ENCODE data around the gene PDE11A.

Gene PDE11A

DNA sequence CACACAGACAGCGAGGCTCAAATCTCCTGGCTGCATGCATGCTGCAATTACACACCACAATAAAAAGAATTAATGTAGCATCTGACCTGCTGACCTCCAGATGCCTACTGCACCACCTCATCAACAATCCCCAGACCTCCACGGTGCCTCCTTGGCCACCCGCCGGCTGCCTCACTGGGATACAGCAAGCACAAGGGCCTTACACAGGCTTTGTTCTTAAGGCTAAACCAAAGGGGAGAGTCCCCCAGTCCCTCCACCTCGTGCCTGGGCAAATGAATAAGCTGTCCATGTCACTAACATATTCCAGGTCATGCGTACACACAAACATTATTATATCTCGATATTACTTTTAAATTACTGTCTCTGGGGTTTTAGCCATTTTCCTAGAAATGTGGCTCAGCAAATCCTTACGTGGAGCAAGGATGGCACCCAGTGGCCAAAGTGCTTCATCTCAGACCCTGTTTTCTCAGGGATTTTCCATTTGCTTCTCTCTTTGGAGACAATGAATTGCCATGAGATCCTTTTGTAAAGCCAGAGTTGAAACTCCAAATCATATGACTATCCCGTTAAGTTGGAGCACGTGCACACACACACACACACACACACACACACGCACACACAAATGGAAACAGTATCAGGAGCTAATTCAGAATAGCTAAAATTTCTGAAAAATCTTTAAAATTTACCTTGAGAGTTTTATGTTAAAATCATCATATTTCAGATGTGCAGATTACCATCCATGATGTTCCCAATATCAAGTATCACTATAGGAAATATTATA, 313.8 kb downstream of the PDE11A start:
- DNase-seq (ENCODE audit: low read depth) = no peak

DNA sequence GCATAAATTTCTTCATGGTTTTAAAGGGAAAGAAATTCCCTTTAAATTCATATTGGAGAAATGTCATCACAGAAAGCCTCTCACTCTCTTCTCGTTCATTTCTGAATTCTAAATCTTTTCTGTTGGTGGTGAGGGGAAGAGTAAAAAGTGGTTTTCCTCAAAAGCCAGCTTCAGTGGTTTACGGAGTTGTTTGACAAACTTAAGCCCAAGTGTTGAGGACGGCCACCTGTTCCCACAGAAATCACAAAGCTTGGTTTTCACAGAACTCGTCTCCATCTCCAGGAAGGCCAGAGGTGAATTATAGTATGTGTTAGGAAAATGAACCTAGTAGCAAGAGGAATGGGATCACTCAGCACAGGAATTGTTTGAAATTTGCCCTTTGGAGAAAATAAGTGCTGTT, 316.2 kb downstream of the PDE11A start:
- DNase-seq (ENCODE audit: low read depth) = no peak

DNA sequence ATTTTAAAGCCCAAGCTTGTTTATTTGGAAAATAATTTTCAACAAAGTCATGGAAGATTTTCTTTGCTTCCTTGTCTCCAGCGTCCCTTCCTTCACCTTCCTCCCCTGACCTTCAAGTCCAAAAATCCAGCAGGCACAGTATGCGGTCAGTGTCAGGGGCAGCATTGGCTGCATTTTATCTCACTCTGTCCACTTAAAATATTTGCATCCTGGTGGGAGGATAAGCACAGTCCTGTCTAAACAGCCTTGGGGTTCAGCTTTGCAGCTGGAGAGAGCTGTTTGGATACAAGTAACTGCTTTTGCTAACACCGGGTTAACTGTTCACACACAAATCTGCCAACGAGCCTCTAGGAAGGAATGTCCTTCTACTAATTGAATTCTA, 318.1 kb downstream of the PDE11A start:
- DNase-seq (ENCODE audit: low read depth) = no peak

- no peak for DNase-seq (ENCODE audit: low read depth)
These were observed 318.7 kb downstream of the PDE11A start for GRCh38 chr2:177753682-177754491.

GRCh38 chr2:177748360-177748759, 324.2 kb downstream of the PDE11A start:
- DNase-seq (ENCODE audit: low read depth) = no peak

DNA sequence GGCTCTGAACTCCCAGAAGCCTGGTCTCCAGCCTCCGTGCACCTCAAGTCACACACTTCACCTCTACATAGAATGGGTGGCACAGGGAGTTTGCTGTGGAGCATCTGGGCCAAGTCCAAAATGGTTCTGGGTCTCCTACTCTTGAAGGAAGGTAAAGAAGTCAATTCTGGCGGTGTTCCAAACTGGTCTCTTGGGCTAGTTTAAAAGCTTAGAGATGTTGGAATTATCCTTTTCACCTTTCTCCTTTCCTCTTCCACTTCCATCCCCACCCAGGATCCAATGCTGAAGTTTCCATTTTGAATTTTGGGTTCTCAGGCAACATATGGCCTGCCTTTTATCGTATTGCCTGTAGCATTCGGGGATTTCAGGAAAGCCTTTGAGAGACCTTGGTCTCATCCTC, 325.2 kb downstream of the PDE11A start:
- DNase-seq (ENCODE audit: low read depth) = no peak

DNA sequence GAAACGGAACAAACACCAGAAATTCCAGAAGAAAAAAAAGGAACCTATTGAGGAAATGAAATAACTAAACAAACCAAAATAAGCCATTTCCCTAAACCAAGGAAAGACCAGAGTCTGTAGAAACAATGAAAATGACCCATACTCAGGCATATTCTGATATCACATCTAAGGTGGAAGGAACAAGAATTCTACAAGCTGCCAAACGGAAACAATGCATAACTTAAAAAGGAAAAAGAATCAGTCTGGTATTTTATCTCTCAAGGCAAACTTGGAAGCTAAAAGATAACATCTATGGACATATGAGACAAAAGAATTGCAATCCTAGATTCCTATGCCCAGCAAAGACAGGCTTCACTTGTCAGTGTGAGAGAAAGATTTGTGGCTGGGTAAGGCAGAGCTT, 326.2 kb downstream of the PDE11A start:
- no peak for DNase-seq (ENCODE audit: low read depth)

DNA sequence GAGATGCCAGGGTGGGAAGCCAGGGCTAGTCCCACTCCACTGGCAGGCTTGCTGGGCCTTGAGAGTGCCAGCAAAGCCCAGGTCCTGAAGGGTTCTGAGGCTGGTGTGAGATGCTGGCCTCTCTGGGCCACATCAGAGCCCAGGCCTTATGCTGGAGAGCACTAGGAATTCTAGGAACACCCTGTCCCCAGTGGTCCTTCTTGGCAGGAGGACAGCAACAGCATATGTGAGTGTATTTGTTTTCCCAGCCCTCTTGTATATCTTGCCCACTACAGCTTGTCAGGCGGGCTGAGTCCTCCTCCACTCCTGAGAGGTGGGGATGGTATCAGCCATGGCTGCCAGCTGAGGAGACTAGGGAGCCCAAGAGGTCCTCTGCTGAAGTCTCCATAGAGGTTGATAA, 327.0 kb downstream of the PDE11A start:
- no peak for DNase-seq (ENCODE audit: low read depth)

DNA sequence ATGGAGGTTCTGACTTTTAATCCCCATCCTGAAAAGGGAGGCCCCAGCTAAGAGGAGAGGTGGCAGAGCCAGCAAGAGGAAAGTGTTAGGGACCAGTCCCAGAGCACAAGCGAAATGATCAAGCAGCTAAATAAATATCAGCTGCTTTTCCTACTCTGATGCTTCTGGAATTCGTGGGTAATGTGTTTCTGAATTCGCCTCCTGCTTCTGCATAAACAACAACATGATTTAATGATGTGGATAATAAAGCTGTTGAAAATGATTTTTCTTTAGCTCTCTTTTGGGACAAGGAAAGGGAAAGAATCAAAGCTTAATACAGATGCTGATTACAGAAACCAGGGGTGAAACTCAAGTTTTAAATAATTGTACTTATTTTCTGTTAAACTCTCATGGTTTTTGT, 329.7 kb downstream of the PDE11A start:
- no peak for DNase-seq (ENCODE audit: low read depth)

DNA sequence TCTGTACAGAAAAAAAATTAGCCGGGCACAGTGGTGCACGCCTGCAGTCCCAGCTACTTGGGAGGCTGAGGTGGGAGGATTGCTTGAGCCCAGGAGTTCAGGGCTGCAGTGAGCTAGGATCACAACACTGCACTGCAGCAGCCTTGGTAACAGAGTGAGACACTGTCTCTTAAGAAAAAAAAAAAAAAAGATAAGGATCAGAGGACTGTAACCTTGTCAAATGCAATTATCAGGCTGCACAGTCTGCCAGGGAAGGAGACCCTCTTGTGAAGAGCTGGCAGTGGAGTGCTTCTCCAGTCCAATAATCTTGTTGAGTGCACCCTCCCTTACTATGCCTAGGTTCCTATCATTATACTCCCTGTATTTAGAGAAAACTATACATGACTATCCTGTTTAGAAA, 330.7 kb downstream of the PDE11A start:
- no peak for DNase-seq (ENCODE audit: low read depth)

- DNase-seq (ENCODE audit: low read depth) = no peak
These were observed 331.9 kb downstream of the PDE11A start for GRCh38 chr2:177740700-177741099.

- DNase-seq (ENCODE audit: low read depth) = no peak
These were observed 333.9 kb downstream of the PDE11A start for GRCh38 chr2:177738461-177739235.

- DNase-seq (ENCODE audit: low read depth) = no peak
These were observed 337.2 kb downstream of the PDE11A start for GRCh38 chr2:177735318-177735803.

DNA sequence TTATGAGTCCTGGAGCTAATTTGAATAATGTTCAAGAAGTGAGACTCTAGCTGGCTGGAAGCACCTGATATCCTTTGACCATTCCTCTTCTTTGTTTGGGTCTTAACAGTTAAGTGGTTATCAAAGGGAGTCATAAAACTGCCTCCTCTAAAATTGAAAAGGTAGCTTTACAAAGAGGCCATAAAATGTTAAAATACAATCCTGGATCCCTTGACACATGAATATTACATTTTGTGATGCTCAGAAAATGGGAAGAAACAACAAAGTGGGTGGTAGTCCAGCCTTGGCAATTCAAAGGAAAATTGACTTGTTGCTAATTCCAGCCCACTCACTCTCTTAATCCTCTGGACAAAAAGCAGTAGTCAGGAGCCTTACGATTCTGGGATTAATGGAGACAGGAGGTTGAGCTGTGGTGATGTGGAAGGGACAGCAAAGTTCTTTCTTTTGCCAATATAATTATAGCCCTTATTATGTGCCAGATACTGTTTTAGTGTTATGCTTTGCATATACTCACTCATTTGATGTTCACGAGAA, 339.2 kb downstream of the PDE11A start:
- no peak for DNase-seq (ENCODE audit: low read depth)

GRCh38 chr2:177731384-177731783, 341.2 kb downstream of the PDE11A start:
- DNase-seq (ENCODE audit: low read depth) = no peak

GRCh38 chr2:177730792-177731191, 341.8 kb downstream of the PDE11A start:
- no peak for DNase-seq (ENCODE audit: low read depth)

DNA sequence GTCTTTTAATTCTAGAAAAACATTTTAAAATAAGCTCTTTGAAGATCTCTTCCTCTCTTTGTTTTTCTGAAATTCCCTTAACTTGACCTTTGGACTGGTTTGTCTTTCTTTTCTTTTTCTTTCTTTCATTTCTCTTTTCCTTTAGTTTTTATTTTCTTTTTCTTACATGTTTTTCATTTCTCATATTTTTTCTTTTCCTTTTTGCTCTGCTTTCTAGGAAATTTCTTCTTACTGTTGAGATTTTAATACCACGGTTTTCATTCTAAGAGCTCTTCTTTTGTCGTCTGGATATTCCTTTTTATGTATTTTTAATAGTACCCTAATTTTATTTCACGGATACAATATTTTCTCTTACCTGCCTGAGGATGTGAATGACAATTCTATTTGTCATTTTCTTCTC, 342.2 kb downstream of the PDE11A start:
- DNase-seq (ENCODE audit: low read depth) = no peak

GRCh38 chr2:177728920-177729319, 343.7 kb downstream of the PDE11A start:
- DNase-seq (ENCODE audit: low read depth) = no peak

DNA sequence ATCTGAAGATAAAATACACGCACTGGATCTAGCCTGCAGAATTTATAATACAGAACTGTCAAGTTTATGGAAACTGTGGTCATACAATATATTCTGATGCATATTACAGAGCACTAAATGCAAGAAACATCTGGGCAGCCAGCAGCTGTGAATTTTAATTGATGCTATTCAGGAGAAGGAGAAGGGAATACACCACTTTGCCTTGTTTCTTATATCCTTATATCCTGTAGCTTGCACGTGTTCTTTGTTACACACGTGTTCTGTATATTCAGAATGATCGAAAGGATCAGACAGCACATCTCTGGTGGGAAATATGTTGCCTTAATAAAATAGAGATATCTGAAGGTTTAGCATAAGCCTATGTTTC, 344.2 kb downstream of the PDE11A start:
- DNase-seq (ENCODE audit: low read depth) = no peak

DNA sequence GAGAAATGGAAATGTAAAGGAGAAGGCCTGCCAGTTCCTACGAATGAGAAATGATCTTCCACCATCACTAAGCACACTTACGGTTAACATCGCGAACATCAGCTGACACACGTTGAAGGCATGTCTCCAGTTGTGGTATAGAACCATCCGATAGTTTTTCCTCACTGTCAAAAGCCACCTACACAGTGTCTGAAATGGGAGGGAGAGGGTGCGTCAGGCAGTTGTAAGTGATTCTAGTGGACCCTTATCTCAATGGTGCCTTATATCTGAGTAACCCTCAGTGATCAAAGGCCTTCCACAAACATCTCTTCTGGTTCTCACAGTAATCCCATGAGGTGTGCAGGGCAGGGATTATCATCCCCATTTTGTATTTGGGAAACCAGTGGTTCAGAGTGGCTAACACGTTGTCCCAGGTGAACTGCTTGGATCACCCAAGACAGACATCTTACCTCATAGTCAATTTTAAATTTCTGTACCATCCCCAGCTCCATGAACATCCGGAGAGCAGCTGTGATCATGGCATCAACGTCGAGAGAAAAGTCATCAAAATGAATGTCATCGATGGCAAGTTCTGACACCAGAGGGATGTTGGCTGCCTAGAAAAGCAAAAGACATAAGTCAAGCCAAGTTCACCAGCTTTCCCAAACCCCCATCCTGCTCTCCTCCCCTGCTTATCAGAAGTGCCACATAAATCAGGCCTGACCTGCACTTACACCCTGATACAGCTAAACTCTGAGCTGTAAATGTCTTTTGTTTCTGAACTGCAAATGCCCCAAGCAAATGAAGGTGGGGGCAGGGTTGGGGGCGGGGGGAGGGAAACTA, 344.8 kb downstream of the PDE11A start:
- no peak for DNase-seq (ENCODE audit: low read depth)

- DNase-seq (ENCODE audit: low read depth) = no peak
These were observed 345.6 kb downstream of the PDE11A start for GRCh38 chr2:177726931-177727348.

All from activated T-cell treated with anti-CD3 and anti-CD28 coated beads for 1 hour (primary cell).